ENCODE measurements around the gene RSPH1. TPM values are rescaled to one million over a fixed set of nuclear protein-coding genes. Genes with fewer than 3 reads are reported as not detected.

RSPH1 gene
- total RNA-seq, 3 donors from 2014 or later: not detected

DNA sequence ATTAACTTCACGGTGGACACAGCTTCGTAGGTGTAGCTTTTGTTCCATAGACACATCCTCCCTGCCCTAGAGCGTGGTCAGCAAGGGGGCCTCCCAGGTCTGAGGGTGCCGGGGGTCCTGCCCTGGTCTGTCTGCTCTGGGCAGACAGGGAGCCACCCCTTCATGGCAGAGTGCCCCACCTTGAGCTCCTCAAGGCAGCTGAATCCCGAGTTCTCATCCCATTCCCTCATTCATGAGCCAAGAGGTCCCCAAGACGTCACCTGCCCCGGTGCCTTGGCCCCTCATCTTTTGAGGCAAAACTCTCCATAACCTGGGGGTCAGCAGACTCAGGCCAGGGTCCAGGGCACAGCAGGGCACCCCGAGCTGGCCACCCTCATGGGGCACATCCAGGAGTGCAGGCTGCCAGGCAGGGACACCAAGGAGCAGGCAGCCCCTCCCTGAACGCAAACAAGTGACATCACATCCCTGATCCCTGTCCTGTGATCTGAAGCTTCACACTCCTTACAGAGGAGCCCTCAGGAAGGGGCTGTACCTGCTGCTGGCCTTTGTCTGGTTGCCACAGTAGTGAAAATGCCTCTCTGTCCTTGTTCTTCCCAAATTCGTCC, 69.0 kb downstream of the RSPH1 start:
- H3K36me3 Mint-ChIP-seq (ENCODE audit: insufficient read depth): peaks cover 46% of the 10 kb centered on the region
- H3K27me3 Mint-ChIP-seq (ENCODE audit: low read depth): no peaks in the 10 kb centered on the region
- no peak overlapping the region for H3K4me3 Mint-ChIP-seq
- H3K4me1 Mint-ChIP-seq (ENCODE audit: low read depth): peaks cover 56% of the 10 kb centered on the region
- no peaks in the 10 kb centered on the region for H3K9me3 Mint-ChIP-seq
- ATAC-seq (no peak), DNase-seq (no peak)

DNA sequence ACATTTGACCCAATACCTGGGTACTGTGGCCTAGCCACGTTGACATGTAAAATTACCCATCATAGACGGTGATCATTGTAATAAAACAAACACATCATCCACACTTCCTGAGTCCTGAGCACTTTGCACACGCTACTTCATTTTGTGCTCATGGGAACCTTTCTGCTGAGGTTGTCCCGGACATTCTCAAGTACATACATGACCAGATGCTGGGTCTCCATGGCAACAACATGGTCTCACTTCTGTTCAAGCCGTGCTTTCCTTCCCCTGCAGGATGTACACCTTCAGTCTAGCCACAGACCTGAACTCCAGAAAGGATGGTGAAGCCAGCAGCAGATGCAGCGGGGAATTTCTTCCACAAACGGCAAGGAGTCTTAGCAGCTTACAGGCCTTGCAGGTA, 69.6 kb downstream of the RSPH1 start:
- peaks cover 44% of the 10 kb centered on the region for H3K36me3 Mint-ChIP-seq (ENCODE audit: insufficient read depth)
- ATAC-seq (no peak), DNase-seq (no peak)
- H3K4me3 Mint-ChIP-seq: no peak overlapping the region
- peaks cover 61% of the 10 kb centered on the region for H3K4me1 Mint-ChIP-seq (ENCODE audit: low read depth)
- H3K27me3 Mint-ChIP-seq (ENCODE audit: low read depth): no peaks in the 10 kb centered on the region
- no peaks in the 10 kb centered on the region for H3K9me3 Mint-ChIP-seq

DNA sequence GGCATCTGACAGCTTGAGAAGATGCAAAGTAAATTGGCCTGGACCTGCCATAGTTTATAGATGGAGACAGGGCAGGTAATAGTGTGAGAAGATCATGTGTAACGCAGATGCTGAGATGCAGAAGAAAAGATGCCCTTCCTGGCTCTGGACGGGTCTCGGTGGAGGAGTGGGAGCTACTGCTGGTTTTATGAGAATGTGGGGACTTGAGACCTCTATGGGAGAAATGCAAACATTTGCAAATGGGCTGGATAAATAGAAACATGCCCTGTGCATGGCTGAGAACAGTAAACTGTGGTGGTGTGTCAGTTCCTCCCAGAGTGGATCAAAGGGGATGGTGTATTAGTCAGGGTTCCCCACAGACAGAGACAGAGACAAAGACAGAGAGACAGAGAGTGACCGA, 70.4 kb downstream of the RSPH1 start:
- Mint-ChIP-seq H3K27me3 (ENCODE audit: low read depth) (no peaks in the 10 kb centered on the region), H3K9me3 (no peaks in the 10 kb centered on the region), H3K36me3 (ENCODE audit: insufficient read depth) (peaks cover 48% of the 10 kb centered on the region), H3K4me1 (ENCODE audit: low read depth) (peaks cover 70% of the 10 kb centered on the region), H3K4me3 (peak overlapping the region; percentile 61)
- DNase-seq (no peak), ATAC-seq (peak; percentile 69 to 71)

DNA sequence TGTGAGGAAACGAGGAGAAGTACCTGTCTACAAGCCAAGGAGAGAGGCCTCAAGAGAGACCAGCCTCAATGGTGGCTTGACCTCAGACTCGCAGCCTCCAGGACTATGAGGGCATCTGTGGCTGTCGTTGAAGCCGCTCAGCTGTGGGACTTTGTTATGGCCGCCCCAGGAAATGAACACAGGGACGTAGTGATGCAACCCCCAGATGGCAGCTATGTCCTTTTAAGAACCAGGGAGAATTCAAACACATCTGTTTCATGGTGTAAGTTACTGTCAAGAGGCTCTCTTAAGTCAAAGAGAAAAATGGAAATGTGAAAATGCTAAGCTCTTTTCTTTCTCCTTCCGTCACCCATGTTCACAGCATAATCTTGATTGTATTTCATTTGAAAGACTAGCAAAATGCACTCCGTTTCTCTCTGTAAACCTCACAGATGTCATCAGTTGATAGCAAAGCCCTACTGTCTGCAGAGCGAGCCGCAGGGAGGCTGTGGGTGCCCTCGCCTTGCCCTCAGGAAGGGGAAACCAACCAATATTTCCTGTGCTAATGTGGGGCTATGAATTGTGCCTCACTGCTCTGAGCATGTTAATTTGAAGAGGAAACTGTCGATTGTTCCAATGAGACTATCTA, 71.0 kb downstream of the RSPH1 start:
- ATAC-seq (peak; percentile 70 to 71), DNase-seq (peak; percentile 65)
- no peaks in the 10 kb centered on the region for H3K27me3 Mint-ChIP-seq (ENCODE audit: low read depth)
- H3K4me3 Mint-ChIP-seq: peak overlapping the region; percentile 61
- H3K36me3 Mint-ChIP-seq (ENCODE audit: insufficient read depth): peaks cover 51% of the 10 kb centered on the region
- H3K4me1 Mint-ChIP-seq (ENCODE audit: low read depth): peaks cover 73% of the 10 kb centered on the region
- no peaks in the 10 kb centered on the region for H3K9me3 Mint-ChIP-seq

DNA sequence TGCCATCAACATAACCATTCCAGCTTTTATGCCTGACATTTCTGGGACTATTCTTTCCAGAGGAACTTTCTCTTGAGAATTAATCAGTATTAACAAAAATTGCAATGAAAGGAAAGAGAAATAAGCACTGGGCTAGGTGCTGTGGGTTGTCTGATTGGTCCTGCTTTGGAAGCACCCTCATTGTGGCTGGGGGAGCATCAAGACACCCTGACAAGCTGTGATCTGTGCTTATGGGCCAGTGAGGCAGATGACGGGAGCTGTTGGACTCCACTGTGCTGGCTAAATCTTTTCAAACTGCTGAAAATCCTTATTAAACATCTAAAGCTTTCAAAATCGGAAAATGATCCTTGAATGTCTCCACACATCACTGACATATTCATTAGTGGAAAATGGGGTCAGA, 72.3 kb downstream of the RSPH1 start:
- Mint-ChIP-seq H3K4me3 (peak overlapping the region; percentile 63), H3K4me1 (ENCODE audit: low read depth) (peaks cover 84% of the 10 kb centered on the region), H3K36me3 (ENCODE audit: insufficient read depth) (peaks cover 58% of the 10 kb centered on the region), H3K27me3 (ENCODE audit: low read depth) (no peaks in the 10 kb centered on the region), H3K9me3 (no peaks in the 10 kb centered on the region)
- no peak for DNase-seq
- ATAC-seq: peak; percentile 4 to 13

DNA sequence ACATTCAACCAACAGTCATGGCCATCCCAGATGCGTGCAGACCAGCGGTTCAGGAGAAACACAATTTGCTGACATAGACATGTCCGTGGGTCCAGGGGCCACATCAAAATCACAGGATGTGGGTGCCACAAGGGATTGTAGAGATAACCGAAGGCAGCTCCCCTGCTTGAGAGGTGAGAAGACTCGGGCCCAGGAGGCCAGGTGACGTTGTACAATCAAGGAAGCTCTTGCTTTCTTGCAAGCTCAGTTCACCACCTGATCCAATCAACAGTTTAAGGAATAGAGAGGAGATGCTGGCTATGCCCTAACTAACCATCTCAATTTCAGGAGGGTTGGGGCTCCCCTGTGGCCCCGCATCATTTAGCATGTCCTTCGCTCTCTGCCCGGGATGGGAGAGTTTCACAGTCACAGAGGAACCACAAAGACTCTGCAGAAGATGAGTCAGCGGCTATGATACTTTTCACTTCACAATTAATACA, 72.8 kb downstream of the RSPH1 start:
- Mint-ChIP-seq H3K4me3 (peak overlapping the region; percentile 63), H3K4me1 (ENCODE audit: low read depth) (peaks cover 86% of the 10 kb centered on the region), H3K9me3 (no peaks in the 10 kb centered on the region), H3K36me3 (ENCODE audit: insufficient read depth) (peaks cover 60% of the 10 kb centered on the region), H3K27me3 (ENCODE audit: low read depth) (no peaks in the 10 kb centered on the region)
- DNase-seq (peak; percentile 40), ATAC-seq (peak; percentile 78 to 79)

Other genes starting within 250 kb of the RSPH1 start
- under 1 TPM in 2 of 3 donors, not detected in 1; 0.29 to 0.96 TPM for gene TFF3, start 180.8 kb downstream of the RSPH1 start, total RNA-seq
- not detected for gene TFF2, start 145.2 kb downstream of the RSPH1 start, total RNA-seq
- under 1 TPM in 1 of 3 donors, not detected in 2; 0.82 TPM for gene TFF1, start 129.7 kb downstream of the RSPH1 start, total RNA-seq
- gene TMPRSS3, start 100.2 kb downstream of the RSPH1 start, total RNA-seq: 1 to 10 TPM; 2.0 to 2.6 (median 2.1) TPM
- gene UBASH3A, start 92.3 kb downstream of the RSPH1 start, total RNA-seq: 10 to 100 TPM in 2 of 3 donors, 1 to 10 TPM in 1; 8.8 to 13.7 (median 11.3) TPM
- 10 to 100 TPM; 16.3 to 22.1 (median 20.2) TPM for gene SLC37A1, start 17.6 kb upstream of the RSPH1 start, total RNA-seq
- 1 to 10 TPM in 2 of 3 donors, under 1 TPM in 1; 0.90 to 4.7 (median 2.5) TPM for gene PDE9A, start 157.4 kb upstream of the RSPH1 start, total RNA-seq

All from activated T-cell treated with anti-CD3 and anti-CD28 coated beads, Interleukin-2, amount 50 U/mL, for 4 hours (primary cell).